ENCODE results near the gene ACTL10.
A peak's percentile ranks its signal among the peaks of the same experiment; 100 is the strongest.
"Not testable (repeated sequence)": the region's sequence is repeated elsewhere in the genome, so short reads cannot be mapped to it uniquely, and the experiment has no call there.

Gene ACTL10

GRCh38 chr20:33666293-33667244 lies at the start of gene ACTL10:
TSS of gene ACTL10 (plus strand) at chr20:33666943. CDS start at chr20:33667498, 555 bp downstream.
- DNase-seq (ENCODE audit: low read depth in 2 of 2): peak; percentile 63 to 76

- DNase-seq (ENCODE audit: low read depth in 2 of 2): no peak
Measured at GRCh38 chr20:33621717-33622400, 44.9 kb upstream of the ACTL10 start.

GRCh38 chr20:33622705-33623365 lies 43.9 kb upstream of the ACTL10 start:
- DNase-seq (ENCODE audit: low read depth in 2 of 2): no peak

- DNase-seq (ENCODE audit: low read depth in 2 of 2): no peak
Measured at GRCh38 chr20:33624399-33624798, 42.3 kb upstream of the ACTL10 start.

GRCh38 chr20:33626190-33626589 lies 40.6 kb upstream of the ACTL10 start:
- DNase-seq (ENCODE audit: low read depth in 2 of 2): no peak

- DNase-seq (ENCODE audit: low read depth in 2 of 2): no peak
Measured at GRCh38 chr20:33627577-33628216, 39.0 kb upstream of the ACTL10 start.

- no peak for DNase-seq (ENCODE audit: low read depth in 2 of 2)
Measured at GRCh38 chr20:33629533-33629932, 37.2 kb upstream of the ACTL10 start.

GRCh38 chr20:33629979-33630378 lies 36.8 kb upstream of the ACTL10 start:
- DNase-seq (ENCODE audit: low read depth in 2 of 2): no peak

GRCh38 chr20:33630507-33630906 lies 36.2 kb upstream of the ACTL10 start:
- DNase-seq (ENCODE audit: low read depth in 2 of 2): no peak

GRCh38 chr20:33631910-33632309 lies 34.8 kb upstream of the ACTL10 start:
- not testable (repeated sequence) for DNase-seq (ENCODE audit: low read depth in 2 of 2)

- DNase-seq (ENCODE audit: low read depth in 2 of 2): no peak
Measured at GRCh38 chr20:33635341-33635740, 31.4 kb upstream of the ACTL10 start.

GRCh38 chr20:33636776-33637175 lies 30.0 kb upstream of the ACTL10 start:
- DNase-seq (ENCODE audit: low read depth in 2 of 2): no peak

- DNase-seq (ENCODE audit: low read depth in 2 of 2): no peak
Measured at GRCh38 chr20:33640287-33640686, 26.5 kb upstream of the ACTL10 start.

GRCh38 chr20:33644313-33645071 lies 22.3 kb upstream of the ACTL10 start:
- DNase-seq (ENCODE audit: low read depth in 2 of 2): no peak

GRCh38 chr20:33645072-33645358 lies 21.7 kb upstream of the ACTL10 start:
- DNase-seq (ENCODE audit: low read depth in 2 of 2): no peak

- DNase-seq (ENCODE audit: low read depth in 2 of 2): no peak
Measured at GRCh38 chr20:33645396-33645795, 21.3 kb upstream of the ACTL10 start.

- DNase-seq (ENCODE audit: low read depth in 2 of 2): no peak
Measured at GRCh38 chr20:33646191-33646590, 20.6 kb upstream of the ACTL10 start.

- DNase-seq (ENCODE audit: low read depth in 2 of 2): not testable (repeated sequence)
Measured at GRCh38 chr20:33646959-33647602, 19.7 kb upstream of the ACTL10 start.

GRCh38 chr20:33647603-33648395 lies 18.9 kb upstream of the ACTL10 start:
- DNase-seq (ENCODE audit: low read depth in 2 of 2): no peak

Data from stimulated activated CD4-positive, alpha-beta T cell treated with anti-CD3 and anti-CD28 coated beads, Interleukin-1b, Interleukin-23, amount 100 ng/mL, for 4 hours (primary cell).